SKM-1 treated with dmso at 0.1 percent for 144 hours (cell line): Measurements from ENCODE around the gene MAZ.

ENCODE experiments used
- DNase-seq: peaks from one replicate; lab custom pipeline; 2025; ENCODE audit not compliant: unreplicated experiment; lab: John Stamatoyannopoulos, UW

Gene MAZ

DNA sequence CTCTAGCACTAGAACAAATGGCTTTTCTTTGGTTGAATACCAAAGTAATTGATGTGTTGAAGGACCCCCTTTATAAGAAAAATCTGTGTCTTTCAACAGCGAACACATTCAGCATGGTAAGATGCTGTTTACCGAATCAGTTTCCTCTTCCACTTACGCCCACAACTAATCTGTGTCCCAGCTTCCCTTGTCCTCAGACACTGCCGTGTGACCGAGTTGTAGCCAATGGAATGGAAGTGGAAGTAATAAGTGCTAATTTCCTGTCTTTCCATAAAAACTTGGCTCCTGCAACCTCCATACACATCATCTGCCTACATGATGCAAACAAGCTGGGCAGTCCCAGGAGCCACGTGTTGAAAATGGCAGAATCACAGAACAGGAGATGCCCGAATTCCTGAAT is 46.3 kb downstream of the MAZ start:
- no peak for DNase-seq

DNA sequence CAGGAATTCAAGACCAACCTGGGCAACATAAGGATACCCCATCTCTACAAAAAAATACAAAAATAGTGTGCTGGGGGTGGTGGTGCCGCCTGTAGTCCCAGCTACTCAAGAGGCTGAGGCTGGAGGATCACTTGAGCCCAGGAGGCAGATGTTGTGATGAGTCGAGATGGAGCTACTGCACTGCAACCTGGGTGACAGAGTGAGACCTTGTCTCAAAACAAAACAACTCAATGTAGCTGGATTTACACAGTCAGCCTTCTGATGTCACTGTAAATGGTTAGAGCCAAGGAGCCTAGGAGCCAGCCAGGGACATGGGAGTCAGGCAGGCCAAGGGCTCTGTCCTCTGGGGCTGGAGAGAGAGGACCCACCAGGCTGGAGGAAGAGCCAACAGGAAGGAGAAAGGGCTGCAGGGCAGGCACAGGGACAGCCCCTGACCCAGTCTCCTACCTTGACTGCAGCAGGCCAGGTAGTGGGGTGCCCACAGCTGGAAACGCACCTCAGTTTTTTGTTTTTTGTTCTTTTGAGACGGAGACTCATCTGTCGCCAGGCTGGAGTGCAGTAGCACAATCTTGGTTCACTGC is 48.3 kb downstream of the MAZ start:
- DNase-seq = no peak

DNA sequence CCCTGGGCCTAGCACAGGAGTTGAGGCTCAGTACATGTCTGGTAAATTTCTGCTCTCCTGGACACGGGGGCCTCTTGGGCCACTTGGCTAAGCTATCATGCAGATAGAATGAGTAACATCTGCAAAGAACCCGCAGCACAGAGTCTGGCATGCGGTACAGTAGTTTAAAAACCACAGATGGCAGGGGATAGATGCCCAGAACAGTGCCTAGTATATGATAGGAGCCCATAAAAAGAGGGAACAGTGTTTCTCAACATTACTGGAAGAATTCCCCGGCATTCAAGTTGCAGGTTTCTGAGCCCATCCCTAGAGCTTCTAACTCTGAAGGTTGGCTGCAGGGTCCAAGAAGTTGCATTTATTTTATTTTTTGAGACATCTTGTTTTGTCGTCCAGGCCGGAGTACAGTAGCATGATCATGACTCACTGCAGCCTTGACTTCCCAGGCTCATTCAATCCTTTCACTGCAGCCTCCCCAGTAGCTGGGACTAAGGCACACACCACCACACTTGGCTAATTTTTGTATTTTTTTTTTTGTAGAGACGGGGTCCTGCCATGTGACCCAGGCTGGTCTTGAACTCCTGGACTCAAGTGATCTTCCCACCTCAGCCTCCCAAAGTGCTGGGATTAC is 50.9 kb downstream of the MAZ start:
- DNase-seq = no peak

DNA sequence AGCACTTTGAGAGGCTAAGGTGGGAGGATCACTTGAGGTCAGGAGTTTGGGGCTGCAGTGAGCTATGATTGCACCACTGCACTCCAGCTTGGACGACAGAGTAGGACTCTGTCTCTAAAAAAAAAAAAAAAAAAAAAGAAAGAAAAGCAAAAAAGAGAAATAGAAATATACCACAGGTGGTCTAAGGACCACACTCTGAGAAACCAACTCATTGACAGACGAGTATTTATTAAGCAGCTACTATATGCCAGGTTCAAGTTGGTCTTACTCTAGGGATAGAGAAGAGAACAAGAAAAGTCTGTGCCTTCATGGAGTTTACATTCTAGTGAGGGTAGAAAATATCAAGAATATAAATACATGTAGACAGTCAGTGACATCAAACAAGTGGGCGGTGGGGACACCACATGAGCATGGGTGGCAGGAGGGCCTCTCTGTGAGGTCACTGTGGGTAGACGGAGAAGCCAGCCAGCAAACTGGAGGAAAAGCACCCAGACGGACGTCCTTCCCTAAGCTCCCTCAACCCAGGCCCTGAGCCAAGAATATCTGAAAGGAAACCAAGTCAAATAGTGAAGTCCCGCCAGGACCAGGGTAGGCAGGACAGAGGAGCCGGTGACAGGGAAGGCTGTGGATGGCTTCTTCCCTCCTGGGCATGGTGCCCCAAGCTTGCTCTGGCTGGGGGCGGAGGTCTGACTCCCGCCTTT is 52.0 kb downstream of the MAZ start:
- no peak for DNase-seq

DNA sequence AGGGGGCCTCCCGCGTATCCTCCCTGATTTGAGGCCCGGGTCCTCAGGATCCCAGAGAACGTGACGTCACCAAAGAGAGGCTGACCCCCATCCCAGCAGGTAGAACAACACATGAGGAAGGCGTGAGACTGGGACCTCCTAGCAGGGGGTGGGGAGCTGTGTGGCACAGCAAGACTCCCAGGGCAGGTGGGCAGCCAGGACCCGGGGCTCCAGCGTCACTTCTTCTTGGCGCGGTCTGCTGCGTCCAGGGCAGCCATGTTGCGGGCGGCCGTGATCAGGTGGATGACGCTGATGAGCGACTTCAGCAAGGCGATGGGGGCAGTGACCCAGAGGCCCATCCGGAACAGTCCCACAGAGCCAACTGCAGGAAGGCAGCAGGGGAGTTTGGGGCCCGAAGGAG is 52.6 kb downstream of the MAZ start:
- DNase-seq = no peak

DNA sequence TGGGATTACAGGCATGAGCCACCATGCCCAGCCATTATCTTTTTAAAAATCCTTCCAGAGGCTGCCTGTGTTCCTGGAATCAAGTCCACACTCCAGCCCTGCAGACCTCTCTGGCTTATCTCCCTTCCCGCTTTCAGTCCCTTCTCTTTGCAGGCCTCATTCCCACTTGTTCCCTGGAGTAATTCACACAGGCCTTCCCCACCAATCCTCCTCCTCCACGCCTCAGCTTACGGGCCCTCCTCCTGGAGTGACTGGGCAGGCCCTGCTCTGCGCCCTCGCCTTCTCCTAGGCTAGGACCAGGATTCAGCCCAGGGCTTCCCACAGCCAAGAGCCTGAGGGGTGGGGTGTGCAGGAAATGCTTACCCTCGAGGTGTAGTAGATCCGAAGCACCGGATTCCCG is 53.9 kb downstream of the MAZ start:
- DNase-seq = no peak
